Measurements from ENCODE around the gene EML4.
"Not testable (repeated sequence)": the region's sequence is repeated elsewhere in the genome, so short reads cannot be mapped to it uniquely, and the experiment has no call there.

EML4 gene

DNA sequence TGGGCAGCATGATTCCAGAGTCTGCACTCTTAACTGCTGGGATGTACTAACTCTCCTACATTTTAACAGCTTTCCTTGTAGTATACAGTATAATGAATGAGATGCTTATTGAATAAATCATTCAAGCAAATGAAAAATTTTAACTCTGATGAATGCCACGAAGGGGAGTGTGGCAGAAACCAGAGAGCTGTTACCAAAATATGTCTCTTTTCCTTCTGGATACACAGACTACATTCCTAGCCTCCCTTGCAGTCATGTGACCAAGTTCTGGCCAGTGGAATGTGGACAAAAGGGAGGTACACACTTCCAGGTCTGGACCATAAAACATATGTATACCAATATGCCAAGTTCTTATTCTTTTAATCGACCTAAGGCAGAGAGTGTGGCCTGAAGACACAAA is 1.7 kb upstream of the EML4 start:
- Histone ChIP-seq H3K36me3 (ENCODE audit: control insufficient read depth in 1 of 2, insufficient read depth in 2 of 2, low read length in 2 of 2) (no peaks in the 10 kb centered on the region), H3K4me1 (ENCODE audit: control insufficient read depth in 1 of 2, insufficient read depth in 2 of 2, low read length in 2 of 2) (peaks cover 11 to 24% of the 10 kb centered on the region in 2 donors), H3K4me3 (ENCODE audit: low read depth in 1 of 2, low read length in 2 of 2) (no peak overlapping the region), H3K9me3 (ENCODE audit: control insufficient read depth in 1 of 2, low read length in 2 of 2) (no peaks in the 10 kb centered on the region), H3K27me3 (ENCODE audit: low read depth, low read length) (no peaks in the 10 kb centered on the region), H3K27ac (ENCODE audit: low read length) (no peak overlapping the region)

DNA sequence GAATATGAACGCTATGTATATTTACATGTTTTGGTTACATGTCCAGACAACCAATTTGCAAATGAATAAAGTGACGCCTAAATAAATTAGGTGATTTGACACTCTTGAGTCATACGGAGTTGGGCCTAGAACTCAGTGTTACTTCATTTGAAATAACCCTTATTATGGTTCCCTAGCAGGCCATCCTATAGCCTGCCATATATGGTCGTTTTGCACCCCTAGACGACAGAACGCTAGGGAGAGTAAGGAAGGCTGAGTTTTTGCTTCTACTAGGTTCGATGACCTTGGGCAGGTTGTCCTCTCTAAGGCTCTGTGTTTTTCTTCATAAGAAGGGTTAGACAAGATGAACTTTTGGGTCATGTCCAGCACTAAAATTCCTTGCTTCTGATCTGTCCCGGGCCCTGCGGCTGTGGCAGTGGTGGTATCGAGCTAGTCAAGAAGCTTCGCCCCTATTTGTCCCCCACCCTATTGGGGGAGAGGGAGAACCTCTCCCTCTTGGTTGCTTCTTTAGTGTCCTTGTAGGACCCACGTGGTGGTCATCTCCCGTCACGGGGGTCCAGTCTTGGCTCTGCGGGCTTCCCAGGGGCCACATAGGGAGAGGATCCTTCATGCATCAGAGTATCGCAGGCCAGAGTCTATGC is 574 bp upstream of the EML4 start:
- Histone ChIP-seq H3K9me3 (ENCODE audit: control insufficient read depth in 1 of 2, low read length in 2 of 2) (no peaks in the 10 kb centered on the region), H3K4me3 (ENCODE audit: low read depth in 1 of 2, low read length in 2 of 2) (peak overlapping the region in 1 of 2 donors; percentile 34), H3K36me3 (ENCODE audit: control insufficient read depth in 1 of 2, insufficient read depth in 2 of 2, low read length in 2 of 2) (no peaks in the 10 kb centered on the region), H3K27me3 (ENCODE audit: low read depth, low read length) (no peaks in the 10 kb centered on the region), H3K27ac (ENCODE audit: low read length) (no peak overlapping the region), H3K4me1 (ENCODE audit: control insufficient read depth in 1 of 2, insufficient read depth in 2 of 2, low read length in 2 of 2) (peaks cover 11 to 25% of the 10 kb centered on the region in 2 donors)

- no peaks in the 10 kb centered on the region for H3K27me3 ChIP-seq (ENCODE audit: low read depth, low read length)
- peaks cover 11 to 25% of the 10 kb centered on the region in 2 donors for H3K4me1 ChIP-seq (ENCODE audit: control insufficient read depth in 1 of 2, insufficient read depth in 2 of 2, low read length in 2 of 2)
- peak overlapping the region; percentile 78 to 85 for H3K4me3 ChIP-seq (ENCODE audit: low read depth in 1 of 2, low read length in 2 of 2)
- H3K9me3 ChIP-seq (ENCODE audit: control insufficient read depth in 1 of 2, low read length in 2 of 2): no peaks in the 10 kb centered on the region
- H3K27ac ChIP-seq (ENCODE audit: low read length): peak overlapping the region; percentile 90
- no peaks in the 10 kb centered on the region for H3K36me3 ChIP-seq (ENCODE audit: control insufficient read depth in 1 of 2, insufficient read depth in 2 of 2, low read length in 2 of 2)
Observed at GRCh38 chr2:42169874-42170521, 845 bp downstream of the EML4 start.

DNA sequence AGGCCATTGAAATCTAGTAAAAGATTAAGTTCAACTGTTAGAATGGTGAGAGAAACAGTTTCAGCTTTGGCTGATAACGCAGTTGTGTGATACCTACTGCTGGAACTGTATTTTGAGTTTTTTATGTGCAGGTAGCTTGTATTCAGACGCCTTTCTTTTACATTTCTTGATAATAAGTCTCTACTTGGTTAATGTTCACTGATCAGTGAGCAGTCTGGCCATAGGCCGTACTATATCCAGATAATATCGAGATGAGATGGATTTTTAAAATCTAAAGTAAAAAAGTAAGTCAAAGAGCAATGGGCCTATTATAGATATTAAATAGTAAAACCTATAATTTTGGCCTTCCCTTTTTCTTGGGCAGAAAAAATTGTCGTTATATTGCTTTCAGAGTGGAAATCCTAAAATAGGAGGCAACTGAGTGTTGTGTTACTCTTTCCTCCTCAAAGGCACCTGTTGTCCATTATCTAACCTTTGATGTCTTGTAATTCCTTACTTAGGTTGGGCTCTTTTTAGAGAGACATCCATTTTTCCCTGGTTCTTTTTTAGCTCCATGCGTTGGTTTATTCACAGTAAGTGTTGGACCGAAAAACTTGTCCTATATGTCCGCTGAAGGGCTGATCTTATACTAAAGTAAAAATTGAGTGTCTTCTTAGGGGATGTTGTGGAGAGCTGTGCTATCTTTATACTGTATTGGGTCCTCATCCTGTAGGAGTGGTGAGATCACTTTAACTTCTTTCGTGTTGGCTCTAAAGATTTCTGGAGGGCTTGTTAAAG is 1.7 kb downstream of the EML4 start:
- H3K4me1 ChIP-seq (ENCODE audit: control insufficient read depth in 1 of 2, insufficient read depth in 2 of 2, low read length in 2 of 2): peaks cover 11 to 25% of the 10 kb centered on the region in 2 donors
- peak overlapping the region; percentile 90 for H3K27ac ChIP-seq (ENCODE audit: low read length)
- peak overlapping the region; percentile 78 to 85 for H3K4me3 ChIP-seq (ENCODE audit: low read depth in 1 of 2, low read length in 2 of 2)
- no peaks in the 10 kb centered on the region for H3K9me3 ChIP-seq (ENCODE audit: control insufficient read depth in 1 of 2, low read length in 2 of 2)
- no peaks in the 10 kb centered on the region for H3K36me3 ChIP-seq (ENCODE audit: control insufficient read depth in 1 of 2, insufficient read depth in 2 of 2, low read length in 2 of 2)
- no peaks in the 10 kb centered on the region for H3K27me3 ChIP-seq (ENCODE audit: low read depth, low read length)

- Histone ChIP-seq H3K9me3 (ENCODE audit: control insufficient read depth in 1 of 2, low read length in 2 of 2) (no peaks in the 10 kb centered on the region), H3K36me3 (ENCODE audit: control insufficient read depth in 1 of 2, insufficient read depth in 2 of 2, low read length in 2 of 2) (no peaks in the 10 kb centered on the region), H3K4me1 (ENCODE audit: control insufficient read depth in 1 of 2, insufficient read depth in 2 of 2, low read length in 2 of 2) (peaks cover 11 to 25% of the 10 kb centered on the region in 2 donors)
Observed at GRCh38 chr2:42171396-42171980, 2.3 kb downstream of the EML4 start.

DNA sequence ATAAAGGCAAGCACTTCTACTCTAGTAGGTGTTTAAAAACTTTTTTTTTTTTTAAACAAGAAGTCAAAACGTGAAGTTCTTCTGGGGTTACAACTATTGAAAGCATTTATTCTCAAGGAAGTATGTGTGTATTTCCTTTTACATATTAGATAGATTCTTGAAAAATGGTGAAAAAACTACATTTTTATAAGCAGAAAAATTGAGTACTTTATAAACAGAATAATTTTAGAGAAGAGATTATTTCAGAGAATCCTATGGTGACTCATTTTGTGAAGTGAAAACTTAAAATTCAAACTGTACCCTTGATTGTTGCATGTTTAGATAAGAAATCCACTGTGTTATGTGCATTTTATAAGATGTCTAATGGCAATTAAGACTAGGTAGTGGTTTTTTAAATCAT is 2.9 kb downstream of the EML4 start:
- H3K4me3 ChIP-seq (ENCODE audit: low read depth in 1 of 2, low read length in 2 of 2): peak overlapping the region; percentile 2 to 85
- H3K4me1 ChIP-seq (ENCODE audit: control insufficient read depth in 1 of 2, insufficient read depth in 2 of 2, low read length in 2 of 2): peaks cover 11 to 25% of the 10 kb centered on the region in 2 donors
- no peaks in the 10 kb centered on the region for H3K9me3 ChIP-seq (ENCODE audit: control insufficient read depth in 1 of 2, low read length in 2 of 2)
- no peaks in the 10 kb centered on the region for H3K36me3 ChIP-seq (ENCODE audit: control insufficient read depth in 1 of 2, insufficient read depth in 2 of 2, low read length in 2 of 2)
- peak overlapping the region; percentile 90 for H3K27ac ChIP-seq (ENCODE audit: low read length)
- H3K27me3 ChIP-seq (ENCODE audit: low read depth, low read length): no peaks in the 10 kb centered on the region

More at GRCh38 chr2:42171396-42171980, 2.3 kb downstream of the EML4 start:
- no peaks in the 10 kb centered on the region for H3K27me3 ChIP-seq (ENCODE audit: low read depth, low read length)
- peak overlapping the region; percentile 2 to 85 for H3K4me3 ChIP-seq (ENCODE audit: low read depth in 1 of 2, low read length in 2 of 2)
- peak overlapping the region; percentile 90 for H3K27ac ChIP-seq (ENCODE audit: low read length)

GRCh38 chr2:42172566-42172965 is 3.4 kb downstream of the EML4 start:
- no peak overlapping the region for H3K27ac ChIP-seq (ENCODE audit: low read length)

GRCh38 chr2:42173467-42173866 is 4.3 kb downstream of the EML4 start:
- H3K9me3 ChIP-seq (ENCODE audit: control insufficient read depth in 1 of 2, low read length in 2 of 2); H3K27ac ChIP-seq (ENCODE audit: low read length); H3K27me3 ChIP-seq (ENCODE audit: low read depth, low read length); H3K4me3 ChIP-seq (ENCODE audit: low read depth in 1 of 2, low read length in 2 of 2); H3K36me3 ChIP-seq (ENCODE audit: control insufficient read depth in 1 of 2, insufficient read depth in 2 of 2, low read length in 2 of 2): not testable (repeated sequence)
- peaks cover 11 to 25% of the 10 kb centered on the region in 2 donors for H3K4me1 ChIP-seq (ENCODE audit: control insufficient read depth in 1 of 2, insufficient read depth in 2 of 2, low read length in 2 of 2)

More at GRCh38 chr2:42172566-42172965, 3.4 kb downstream of the EML4 start:
- Histone ChIP-seq H3K4me3 (ENCODE audit: low read depth in 1 of 2, low read length in 2 of 2) (peak overlapping the region in 1 of 2 donors; percentile 85), H3K9me3 (ENCODE audit: control insufficient read depth in 1 of 2, low read length in 2 of 2) (no peaks in the 10 kb centered on the region), H3K4me1 (ENCODE audit: control insufficient read depth in 1 of 2, insufficient read depth in 2 of 2, low read length in 2 of 2) (peaks cover 11 to 25% of the 10 kb centered on the region in 2 donors), H3K27me3 (ENCODE audit: low read depth, low read length) (no peaks in the 10 kb centered on the region), H3K36me3 (ENCODE audit: control insufficient read depth in 1 of 2, insufficient read depth in 2 of 2, low read length in 2 of 2) (no peaks in the 10 kb centered on the region)

DNA sequence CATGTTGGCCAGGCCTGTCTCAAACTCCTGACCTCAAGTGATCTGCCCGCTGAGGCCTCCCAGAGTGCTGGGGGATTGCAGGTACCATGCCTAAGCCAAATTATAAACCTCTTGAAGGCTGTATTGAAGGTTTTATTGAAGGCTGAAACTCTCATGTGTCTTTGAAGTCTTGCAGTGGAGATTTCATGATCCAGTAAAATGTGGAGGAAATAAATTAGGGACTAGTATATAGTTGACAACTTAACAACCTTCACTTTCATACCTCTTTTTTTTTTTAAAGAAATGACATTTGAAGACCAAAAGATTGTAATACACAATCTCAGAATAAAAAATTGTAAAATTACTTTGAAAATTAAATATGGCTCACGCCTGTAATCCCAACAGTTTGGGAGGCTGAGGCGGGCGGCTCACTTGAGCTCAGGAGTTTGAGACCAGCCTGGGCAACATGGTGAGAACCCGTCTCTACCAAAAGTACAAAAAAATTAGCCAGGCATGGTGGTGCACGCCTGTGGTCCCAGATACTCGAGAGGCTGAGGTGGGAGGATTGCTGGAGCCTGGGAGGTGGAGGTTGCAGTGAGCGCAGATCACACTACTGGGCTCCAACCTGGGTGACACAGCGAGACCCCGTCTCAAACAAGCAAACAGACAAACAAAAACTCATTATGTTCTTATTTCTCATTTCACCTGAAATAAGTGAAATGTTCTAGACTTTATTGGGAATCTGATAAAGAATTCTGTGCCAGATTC is 8.0 kb downstream of the EML4 start:
- H3K9me3 ChIP-seq (ENCODE audit: control insufficient read depth in 1 of 2, low read length in 2 of 2): no peaks in the 10 kb centered on the region
- H3K27me3 ChIP-seq (ENCODE audit: low read depth, low read length): no peaks in the 10 kb centered on the region
- no peaks in the 10 kb centered on the region for H3K36me3 ChIP-seq (ENCODE audit: control insufficient read depth in 1 of 2, insufficient read depth in 2 of 2, low read length in 2 of 2)
- peaks cover 0 to 4% of the 10 kb centered on the region in 2 donors for H3K4me1 ChIP-seq (ENCODE audit: control insufficient read depth in 1 of 2, insufficient read depth in 2 of 2, low read length in 2 of 2)
- no peak overlapping the region for H3K27ac ChIP-seq (ENCODE audit: low read length)
- no peak overlapping the region for H3K4me3 ChIP-seq (ENCODE audit: low read depth in 1 of 2, low read length in 2 of 2)

DNA sequence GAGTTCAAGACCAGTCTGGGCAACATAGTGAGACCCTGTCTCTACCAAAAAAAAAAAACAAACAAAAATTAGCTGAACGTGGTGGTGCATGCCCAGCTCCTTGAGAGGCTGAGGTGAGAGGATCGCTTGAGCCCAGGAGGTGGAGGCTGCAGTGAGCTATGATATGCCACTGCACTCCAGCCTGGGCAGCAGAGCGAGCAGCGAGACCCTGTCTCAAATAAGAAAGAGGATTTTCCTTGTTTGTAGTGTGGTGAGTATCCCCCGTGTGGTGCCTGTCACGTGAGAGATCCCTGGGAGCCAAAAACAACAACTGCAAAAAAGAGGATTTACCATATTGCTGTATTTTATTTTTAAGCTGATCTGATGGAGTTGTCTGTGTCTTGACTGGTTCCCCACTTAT is 9.2 kb downstream of the EML4 start:
- Histone ChIP-seq H3K9me3 (ENCODE audit: control insufficient read depth in 1 of 2, low read length in 2 of 2) (no peaks in the 10 kb centered on the region), H3K27me3 (ENCODE audit: low read depth, low read length) (no peaks in the 10 kb centered on the region), H3K36me3 (ENCODE audit: control insufficient read depth in 1 of 2, insufficient read depth in 2 of 2, low read length in 2 of 2) (no peaks in the 10 kb centered on the region), H3K4me1 (ENCODE audit: control insufficient read depth in 1 of 2, insufficient read depth in 2 of 2, low read length in 2 of 2) (peaks cover 0 to 5% of the 10 kb centered on the region in 2 donors), H3K27ac (ENCODE audit: low read length) (no peak overlapping the region), H3K4me3 (ENCODE audit: low read depth in 1 of 2, low read length in 2 of 2) (no peak overlapping the region)
